Measurements from ENCODE around the gene CNOT3.

GRCh38 chr19:54190503-54191010, 53.0 kb downstream of the CNOT3 start:
- no peak for TF ChIP-seq TEAD4 (IDR thresholded peaks at IDR 0.05; ENCODE audit: borderline replicate concordance, insufficient read depth)
- no peak for TF ChIP-seq EP300 (IDR thresholded peaks at IDR 0.05; ENCODE audit: borderline replicate concordance in 1 of 2, low read depth in 1 of 2, low read length in 1 of 2)
- TF ChIP-seq, protein P1, sequence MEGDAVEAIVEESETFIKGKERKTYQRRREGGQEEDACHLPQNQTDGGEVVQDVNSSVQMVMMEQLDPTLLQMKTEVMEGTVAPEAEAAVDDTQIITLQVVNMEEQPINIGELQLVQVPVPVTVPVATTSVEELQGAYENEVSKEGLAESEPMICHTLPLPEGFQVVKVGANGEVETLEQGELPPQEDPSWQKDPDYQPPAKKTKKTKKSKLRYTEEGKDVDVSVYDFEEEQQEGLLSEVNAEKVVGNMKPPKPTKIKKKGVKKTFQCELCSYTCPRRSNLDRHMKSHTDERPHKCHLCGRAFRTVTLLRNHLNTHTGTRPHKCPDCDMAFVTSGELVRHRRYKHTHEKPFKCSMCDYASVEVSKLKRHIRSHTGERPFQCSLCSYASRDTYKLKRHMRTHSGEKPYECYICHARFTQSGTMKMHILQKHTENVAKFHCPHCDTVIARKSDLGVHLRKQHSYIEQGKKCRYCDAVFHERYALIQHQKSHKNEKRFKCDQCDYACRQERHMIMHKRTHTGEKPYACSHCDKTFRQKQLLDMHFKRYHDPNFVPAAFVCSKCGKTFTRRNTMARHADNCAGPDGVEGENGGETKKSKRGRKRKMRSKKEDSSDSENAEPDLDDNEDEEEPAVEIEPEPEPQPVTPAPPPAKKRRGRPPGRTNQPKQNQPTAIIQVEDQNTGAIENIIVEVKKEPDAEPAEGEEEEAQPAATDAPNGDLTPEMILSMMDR (IDR thresholded peaks at IDR 0.05) = no peak
- TF ChIP-seq SIN3A (IDR thresholded peaks at IDR 0.05; ENCODE audit: borderline replicate concordance, low read depth, low read length) = 0 out of 2 replicates have a peak, but pooled peaks have one; percentile 38
- TF ChIP-seq GATA2 (CRISPR knock-in tag; IDR thresholded peaks at IDR 0.05) = no peak
- TF ChIP-seq FOXM1 (IDR thresholded peaks at IDR 0.05; ENCODE audit: low read depth) = no peak
- TF ChIP-seq POLR2AphosphoS5 (IDR thresholded peaks at IDR 0.05; ENCODE audit: low read depth, low read length) = no peak
- no peak for TF ChIP-seq IRF3 (IDR thresholded peaks at IDR 0.05; ENCODE audit: low read depth, low read length)
- TF ChIP-seq YY1 (IDR thresholded peaks at IDR 0.05; ENCODE audit: low read depth) = no peak
- no peak for TF ChIP-seq USF1 (IDR thresholded peaks at IDR 0.05; ENCODE audit: borderline replicate concordance, low read depth)
- TF ChIP-seq REST (IDR thresholded peaks at IDR 0.05; ENCODE audit: low read depth, low read length) = no peak
- TF ChIP-seq RAD21 (IDR thresholded peaks at IDR 0.05; ENCODE audit: low read length) = no peak
- TF ChIP-seq FOXJ3 (CRISPR knock-in tag; IDR thresholded peaks at IDR 0.05) = no peak
- TF ChIP-seq MAX (IDR thresholded peaks at IDR 0.05; ENCODE audit: low read depth) = no peak
